Measurements from ENCODE around the gene ARHGAP42. TPM values are rescaled to one million over a fixed set of nuclear protein-coding genes. Genes with fewer than 3 reads are reported as not detected.
"Not testable (repeated sequence)": the region's sequence is repeated elsewhere in the genome, so short reads cannot be mapped to it uniquely, and the experiment has no call there.

Gene ARHGAP42
- total RNA-seq, 1 donor, result 1.6 TPM

- no peak for DNase-seq (ENCODE audit: low read depth in 2 of 3, low spot score in 2 of 3)
Measured at GRCh38 chr11:100716838-100717237, 29.8 kb downstream of the ARHGAP42 start.

DNA sequence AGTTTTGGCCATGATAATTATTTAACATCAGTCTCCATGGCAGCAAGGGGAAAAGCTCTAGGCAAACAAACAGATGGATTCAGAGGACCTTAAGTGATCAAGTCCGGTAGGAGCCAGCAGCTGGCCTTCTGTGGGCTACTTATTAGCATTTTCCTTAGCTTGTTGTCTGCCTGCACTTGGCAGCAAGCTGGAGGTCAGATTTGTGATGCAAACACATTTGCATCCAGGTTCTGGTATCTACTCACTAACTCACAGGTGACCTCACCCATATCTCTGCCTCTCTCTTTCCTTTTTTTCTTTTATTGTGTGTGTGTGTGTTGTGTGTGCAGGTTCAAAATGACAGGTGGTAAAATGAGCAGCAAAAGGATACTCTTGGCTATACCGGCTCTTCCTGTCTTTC lies 32.3 kb downstream of the ARHGAP42 start:
- no peak for DNase-seq (ENCODE audit: low read depth in 2 of 3, low spot score in 2 of 3)

DNA sequence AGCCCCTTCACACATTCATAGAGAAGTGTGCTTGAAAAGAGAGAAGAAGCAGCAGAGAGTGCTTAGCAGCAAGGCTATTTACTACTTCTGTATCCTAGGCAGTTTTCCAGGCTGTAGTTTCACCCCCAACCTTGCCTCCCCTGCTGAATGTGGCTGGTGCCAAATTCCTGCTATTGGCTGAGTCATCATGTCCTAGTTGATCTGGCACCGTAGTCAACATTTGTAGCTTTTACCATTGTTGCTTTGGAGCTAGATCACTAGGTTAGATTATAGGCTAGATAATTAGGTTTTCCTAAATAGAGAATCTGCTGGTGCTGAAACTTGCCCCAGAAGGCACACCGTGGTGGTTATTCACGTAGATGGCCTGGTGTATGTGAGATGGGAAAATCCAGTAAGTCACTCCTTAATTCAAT lies 32.7 kb downstream of the ARHGAP42 start:
- no peak for DNase-seq (ENCODE audit: low read depth in 2 of 3, low spot score in 2 of 3)

DNA sequence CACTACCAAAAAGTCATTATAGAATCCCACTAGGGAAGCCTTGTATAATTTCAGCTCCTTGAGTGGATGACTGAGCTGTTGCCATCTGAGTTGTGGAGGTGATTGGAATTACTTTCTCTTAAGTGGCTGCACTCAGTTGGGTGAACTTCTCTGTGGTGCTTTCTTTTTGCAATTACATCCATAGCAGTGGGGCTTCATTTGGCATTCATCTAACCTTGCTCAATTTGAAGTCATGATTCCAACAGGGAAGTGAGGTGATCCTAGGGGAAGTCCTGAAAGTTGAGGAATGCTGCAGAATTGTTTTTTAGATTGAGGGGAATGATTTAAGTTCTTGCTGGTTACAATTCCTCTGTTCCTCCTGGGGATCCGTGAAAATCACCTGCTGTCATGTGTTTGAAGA lies 39.6 kb downstream of the ARHGAP42 start:
- DNase-seq (ENCODE audit: low read depth in 2 of 3, low spot score in 2 of 3), result no peak

- DNase-seq (ENCODE audit: low read depth in 2 of 3, low spot score in 2 of 3), result no peak
Measured at GRCh38 chr11:100727410-100727809, 40.3 kb downstream of the ARHGAP42 start.

- no peak for DNase-seq (ENCODE audit: low read depth in 2 of 3, low spot score in 2 of 3)
Measured at GRCh38 chr11:100730266-100730665, 43.2 kb downstream of the ARHGAP42 start.

DNA sequence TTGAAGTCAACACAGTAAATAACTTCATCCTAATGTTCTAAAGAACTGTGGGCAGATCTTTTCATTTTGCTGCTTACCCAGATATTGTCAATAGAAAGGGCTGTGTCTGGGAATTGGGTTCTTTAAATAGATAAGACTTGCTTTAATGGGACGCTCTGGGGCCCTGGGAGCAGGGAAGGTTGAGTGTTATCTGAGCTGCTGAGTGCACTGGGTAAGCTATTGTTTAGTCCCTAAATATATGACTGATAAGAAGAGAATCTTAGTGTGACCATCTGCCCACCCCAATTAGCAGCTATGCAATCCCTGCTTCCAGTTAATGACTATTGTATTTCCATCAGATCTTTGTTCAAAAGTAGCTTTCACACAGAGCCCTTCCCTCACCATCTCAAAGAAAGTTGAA lies 44.4 kb downstream of the ARHGAP42 start:
- no peak for DNase-seq (ENCODE audit: low read depth in 2 of 3, low spot score in 2 of 3)

- DNase-seq (ENCODE audit: low read depth in 2 of 3, low spot score in 2 of 3), result no peak
Measured at GRCh38 chr11:100732949-100733348, 45.9 kb downstream of the ARHGAP42 start.

- no peak for DNase-seq (ENCODE audit: low read depth in 2 of 3, low spot score in 2 of 3)
Measured at GRCh38 chr11:100734743-100735527, 47.8 kb downstream of the ARHGAP42 start.

- DNase-seq (ENCODE audit: low read depth in 2 of 3, low spot score in 2 of 3), result no peak
Measured at GRCh38 chr11:100735949-100736675, 49.0 kb downstream of the ARHGAP42 start.

GRCh38 chr11:100738701-100739270 lies 51.7 kb downstream of the ARHGAP42 start:
- DNase-seq (ENCODE audit: low read depth in 2 of 3, low spot score in 2 of 3), result no peak

DNA sequence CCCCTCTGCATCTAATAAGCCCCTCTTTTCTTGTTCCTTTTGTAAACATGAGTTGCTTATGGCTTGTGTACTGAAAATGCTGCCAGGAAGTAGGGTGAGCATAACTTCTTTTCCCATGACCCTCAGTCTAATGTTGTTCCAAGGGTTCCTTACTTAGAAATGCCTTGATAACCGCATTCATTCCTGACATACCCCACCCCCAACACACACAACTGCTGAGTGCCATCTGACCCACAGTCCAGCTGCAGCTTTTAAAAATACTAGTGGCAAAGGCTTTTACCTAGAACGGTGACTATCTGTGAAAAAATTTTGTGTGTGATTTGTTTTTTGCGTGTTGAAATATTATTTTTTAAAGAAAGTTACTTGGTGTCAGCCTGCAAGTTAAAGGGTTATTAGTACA lies 52.6 kb downstream of the ARHGAP42 start:
- DNase-seq (ENCODE audit: low read depth in 2 of 3, low spot score in 2 of 3), result no peak

DNA sequence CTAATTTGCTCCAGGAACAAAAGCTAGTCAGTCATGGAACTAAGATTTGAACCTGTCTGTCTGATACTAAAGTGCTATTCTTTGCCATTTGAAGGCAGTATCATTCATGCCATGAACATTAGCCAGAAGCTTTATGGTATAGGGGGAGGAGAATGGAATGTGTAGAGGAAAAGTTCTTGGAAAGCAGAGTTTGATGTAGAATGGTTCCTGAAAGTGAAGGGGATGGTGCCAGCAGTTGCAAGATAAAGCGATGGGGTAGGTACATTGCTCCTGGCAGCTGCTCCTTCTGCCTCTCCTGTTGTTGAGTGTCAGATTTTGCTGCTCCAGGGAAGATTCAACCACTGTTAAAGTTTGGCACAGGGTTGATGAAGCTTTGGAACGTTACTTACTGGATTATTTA lies 53.4 kb downstream of the ARHGAP42 start:
- no peak for DNase-seq (ENCODE audit: low read depth in 2 of 3, low spot score in 2 of 3)

GRCh38 chr11:100741866-100742625 lies 55.0 kb downstream of the ARHGAP42 start:
- no peak for DNase-seq (ENCODE audit: low read depth in 2 of 3, low spot score in 2 of 3)

- DNase-seq (ENCODE audit: low read depth in 2 of 3, low spot score in 2 of 3), result no peak
Measured at GRCh38 chr11:100746448-100746847, 59.4 kb downstream of the ARHGAP42 start.

GRCh38 chr11:100748153-100748552 lies 61.1 kb downstream of the ARHGAP42 start:
- DNase-seq (ENCODE audit: low read depth in 2 of 3, low spot score in 2 of 3), result no peak

DNA sequence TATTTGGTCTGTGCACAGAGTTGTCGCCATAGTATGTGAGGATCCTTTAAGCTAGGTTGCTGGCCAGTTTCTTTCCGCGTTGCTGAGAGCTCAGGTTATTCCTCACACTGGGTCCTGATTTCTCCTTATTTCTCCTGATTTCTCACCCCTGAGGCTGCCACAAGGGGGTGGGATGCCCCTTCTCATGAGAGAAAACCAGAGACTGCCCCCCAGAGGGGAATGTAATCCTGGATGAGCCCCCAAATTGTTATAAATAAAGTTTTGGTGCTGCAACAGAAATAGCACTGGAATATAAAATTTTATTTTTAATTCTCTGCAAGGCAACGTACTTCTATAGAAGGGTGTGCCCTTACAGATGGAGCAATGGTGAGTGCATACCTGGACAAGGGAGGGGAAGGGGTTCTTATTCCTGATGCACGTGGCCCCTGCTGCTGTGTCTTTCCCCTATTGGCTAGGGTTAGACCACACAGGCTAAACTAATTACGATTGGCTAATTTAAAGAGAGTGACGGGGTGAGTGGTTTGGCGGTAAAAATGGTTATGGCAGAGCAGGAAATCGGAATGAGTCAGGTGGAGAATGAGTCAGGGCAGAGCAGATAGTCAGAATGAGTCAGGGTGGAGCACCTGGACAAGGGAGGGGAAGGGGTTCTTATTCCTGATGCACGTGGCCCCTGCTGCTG lies 62.9 kb downstream of the ARHGAP42 start:
- not testable (repeated sequence) for DNase-seq (ENCODE audit: low read depth in 2 of 3, low spot score in 2 of 3)

- not testable (repeated sequence) for DNase-seq (ENCODE audit: low read depth in 2 of 3, low spot score in 2 of 3)
Measured at GRCh38 chr11:100750566-100750891, 63.4 kb downstream of the ARHGAP42 start.

- DNase-seq (ENCODE audit: low read depth in 2 of 3, low spot score in 2 of 3), result no peak
Measured at GRCh38 chr11:100752371-100753171, 65.5 kb downstream of the ARHGAP42 start.

- no peak for DNase-seq (ENCODE audit: low read depth in 2 of 3, low spot score in 2 of 3)
Measured at GRCh38 chr11:100753172-100753543, 66.1 kb downstream of the ARHGAP42 start.
